ENCODE results near the gene TIAM1. TPM values are rescaled to one million over a fixed set of nuclear protein-coding genes. Genes with fewer than 3 reads are reported as not detected.

The TIAM1 gene
- total RNA-seq, 1 experiment from 2014 or later, result 3.7 TPM

DNA sequence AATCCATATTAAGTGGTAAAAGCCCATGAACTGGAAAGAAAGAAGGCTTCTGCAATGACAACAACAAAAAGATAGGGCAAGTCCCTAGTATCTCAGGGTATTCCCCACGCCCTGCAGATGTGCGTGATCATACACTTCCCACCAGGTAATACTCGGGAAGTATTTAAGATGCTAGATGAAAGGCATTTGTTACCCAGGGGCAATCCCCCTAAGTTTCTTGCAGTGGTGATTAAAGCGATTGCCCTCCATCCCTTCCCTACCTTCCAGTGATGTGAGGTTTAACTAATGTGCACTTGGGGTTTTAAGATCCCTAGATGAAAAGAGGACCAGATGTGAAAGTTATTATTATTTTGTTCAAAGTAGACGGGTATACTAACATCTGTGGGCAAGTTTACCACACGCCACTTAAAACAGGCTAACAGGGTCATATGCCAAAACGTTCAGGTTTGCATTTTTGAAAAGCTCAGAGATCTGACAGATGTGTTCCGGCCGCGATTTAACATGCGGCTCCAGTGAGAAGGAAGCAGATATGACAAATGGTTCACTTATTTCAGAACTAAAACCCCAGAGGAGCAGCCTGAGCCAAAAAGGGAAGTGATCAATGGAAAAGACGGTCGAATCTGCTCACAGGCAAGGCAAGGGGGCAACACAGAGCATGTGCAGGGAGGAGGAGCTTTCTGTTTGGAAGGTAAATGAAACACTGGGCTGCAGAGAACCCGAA, 17.4 kb downstream of the TIAM1 start:
- in situ Hi-C loops (cut with HindIII; ENCODE audit: low pct_unique_long_range_greater_than_20kb, low sequenced_read_pairs), result no loop called here
- CTCF ChIA-PET, result no interaction called here
- ATAC-seq (no peak), DNase-seq (ENCODE audit: low read depth, low spot score) (no peak)
- Histone ChIP-seq H3K4me3 (ENCODE audit: low read depth in 2 of 2, low read length in 2 of 2) (0 out of 4 replicates have a peak overlapping the region, but pooled peaks of 1 of the 2 experiments have one; percentile 11), H3K27me3 (ENCODE audit: control insufficient read depth, insufficient read depth, low read length) (no peaks in the 10 kb centered on the region), H3K9me3 (ENCODE audit: control insufficient read depth, insufficient read depth, low read depth, low read length) (no peaks in the 10 kb centered on the region), H3K4me1 (ENCODE audit: control insufficient read depth, insufficient read depth, low read length) (no peaks in the 10 kb centered on the region), H3K27ac (ENCODE audit: low read length) (no peak overlapping the region), H3K36me3 (ENCODE audit: control insufficient read depth, insufficient read depth, low read length) (no peaks in the 10 kb centered on the region)
- BruUV-seq (replicated peaks), result no TSS peak
- TF ChIP-seq TCF7L2 (IDR thresholded peaks at IDR 0.05; ENCODE audit: low read depth, low read length) (no peak), REST (IDR thresholded peaks at IDR 0.05; ENCODE audit: insufficient read depth in 1 of 2, low read depth in 2 of 2, low read length in 1 of 2) (no peak), CTCF (IDR thresholded peaks at IDR 0.05) (no peak), POLR2AphosphoS5 (IDR thresholded peaks at IDR 0.05; ENCODE audit: low read depth, low read length) (no peak), SIN3A (IDR thresholded peaks at IDR 0.05; ENCODE audit: borderline replicate concordance, insufficient read depth, low read depth, low read length) (no peak)
- intact Hi-C loops (cut with micrococcal nuclease; ENCODE audit: unreplicated experiment), result no loop called here
- POLR2A ChIA-PET, result no interaction called here

DNA sequence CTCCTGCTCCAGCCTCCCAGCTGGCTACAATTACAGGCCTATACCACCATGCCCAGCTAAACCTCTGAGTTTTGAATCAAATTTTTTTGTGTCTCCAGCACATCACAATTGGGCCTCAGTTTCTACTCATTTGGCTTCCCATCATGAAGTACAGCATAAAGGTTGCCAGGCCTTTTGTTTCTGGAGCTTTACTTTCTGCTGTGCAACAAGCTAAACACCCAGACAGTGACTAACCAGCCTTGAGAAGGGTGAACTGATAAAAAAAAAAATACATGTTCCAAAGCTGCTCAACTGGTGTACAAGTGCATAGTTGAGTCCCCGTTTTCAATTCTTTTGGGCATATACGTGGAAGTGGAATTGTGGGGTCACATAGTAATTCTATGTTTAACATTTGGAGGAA, 25.1 kb downstream of the TIAM1 start:
- H3K27ac ChIP-seq (ENCODE audit: low read length), result no peak overlapping the region

More for the DNA sequence above, 25.1 kb downstream of the TIAM1 start:
- ChIA-PET POLR2A (no interaction called here), CTCF (no interaction called here)
- ATAC-seq (no peak), DNase-seq (ENCODE audit: low read depth, low spot score) (no peak)
- H3K27me3 ChIP-seq (ENCODE audit: control insufficient read depth, insufficient read depth, low read length), result no peaks in the 10 kb centered on the region
- in situ Hi-C loops (cut with HindIII; ENCODE audit: low pct_unique_long_range_greater_than_20kb, low sequenced_read_pairs), result no loop called here
- no peaks in the 10 kb centered on the region for H3K4me1 ChIP-seq (ENCODE audit: control insufficient read depth, insufficient read depth, low read length)
- H3K36me3 ChIP-seq (ENCODE audit: control insufficient read depth, insufficient read depth, low read length), result no peaks in the 10 kb centered on the region
- intact Hi-C loops (cut with micrococcal nuclease; ENCODE audit: unreplicated experiment), result no loop called here
- H3K4me3 ChIP-seq (ENCODE audit: low read depth in 2 of 2, low read length in 2 of 2), result no peak overlapping the region
- no TSS peak for BruUV-seq (replicated peaks)
- no peaks in the 10 kb centered on the region for H3K9me3 ChIP-seq (ENCODE audit: control insufficient read depth, insufficient read depth, low read depth, low read length)
- no peak for TF ChIP-seq CTCF (IDR thresholded peaks at IDR 0.05)
- no peak for TF ChIP-seq TCF7L2 (IDR thresholded peaks at IDR 0.05; ENCODE audit: low read depth, low read length)
- no peak for TF ChIP-seq REST (IDR thresholded peaks at IDR 0.05; ENCODE audit: insufficient read depth in 1 of 2, low read depth in 2 of 2, low read length in 1 of 2)
- TF ChIP-seq POLR2AphosphoS5 (IDR thresholded peaks at IDR 0.05; ENCODE audit: low read depth, low read length), result no peak
- TF ChIP-seq SIN3A (IDR thresholded peaks at IDR 0.05; ENCODE audit: borderline replicate concordance, insufficient read depth, low read depth, low read length), result no peak
